GM13976 (cell line): ENCODE results near the gene MGMT.

ENCODE experiments used
- DNase-seq: peaks from one replicate; pipeline ENCODE4 v3.0.0; 2012; ENCODE audit warnings: low spot score
- in situ Hi-C: fragments of 300-500 bp; cut with MboI; formaldehyde crosslinking; loops from one replicate; pipeline ENCODE4 v1.12.0; 2022; ENCODE audit warnings: low sequenced_read_pairs, mixed read lengths, inconsistent platforms; ENCODE audit not compliant: unreplicated experiment
- TF ChIP-seq, protein P1 (sequence below): IDR thresholded peaks from 2 replicates; pipeline ENCODE4 v1.5.1; 2012; ENCODE audit warnings: borderline replicate concordance, mild to moderate bottlenecking; ENCODE audit not compliant: insufficient read depth; ENCODE audit errors: extremely low read depth, missing control alignments, control extremely low read depth

MGMT gene

DNA sequence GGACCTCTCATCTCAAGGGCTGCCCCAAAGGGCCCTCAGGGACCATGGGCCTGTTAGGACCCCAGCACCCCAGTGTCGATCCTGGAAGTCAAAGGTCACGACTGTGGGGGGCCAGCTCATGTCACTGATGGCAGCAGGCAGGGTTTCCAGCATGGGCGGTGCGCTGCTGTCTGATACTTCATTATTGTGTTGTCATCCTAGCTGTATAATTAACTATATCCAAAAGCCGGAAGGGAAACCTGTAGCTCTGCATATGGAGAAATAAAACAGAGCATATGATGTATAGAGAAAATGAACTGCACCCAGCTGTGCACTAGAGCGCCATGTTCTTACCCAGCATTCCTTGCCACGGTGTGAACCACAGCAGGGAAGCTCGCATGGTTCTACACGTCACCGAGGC, 300.7 kb downstream of the MGMT start:
- no peak for DNase-seq
- TF ChIP-seq, protein P1, sequence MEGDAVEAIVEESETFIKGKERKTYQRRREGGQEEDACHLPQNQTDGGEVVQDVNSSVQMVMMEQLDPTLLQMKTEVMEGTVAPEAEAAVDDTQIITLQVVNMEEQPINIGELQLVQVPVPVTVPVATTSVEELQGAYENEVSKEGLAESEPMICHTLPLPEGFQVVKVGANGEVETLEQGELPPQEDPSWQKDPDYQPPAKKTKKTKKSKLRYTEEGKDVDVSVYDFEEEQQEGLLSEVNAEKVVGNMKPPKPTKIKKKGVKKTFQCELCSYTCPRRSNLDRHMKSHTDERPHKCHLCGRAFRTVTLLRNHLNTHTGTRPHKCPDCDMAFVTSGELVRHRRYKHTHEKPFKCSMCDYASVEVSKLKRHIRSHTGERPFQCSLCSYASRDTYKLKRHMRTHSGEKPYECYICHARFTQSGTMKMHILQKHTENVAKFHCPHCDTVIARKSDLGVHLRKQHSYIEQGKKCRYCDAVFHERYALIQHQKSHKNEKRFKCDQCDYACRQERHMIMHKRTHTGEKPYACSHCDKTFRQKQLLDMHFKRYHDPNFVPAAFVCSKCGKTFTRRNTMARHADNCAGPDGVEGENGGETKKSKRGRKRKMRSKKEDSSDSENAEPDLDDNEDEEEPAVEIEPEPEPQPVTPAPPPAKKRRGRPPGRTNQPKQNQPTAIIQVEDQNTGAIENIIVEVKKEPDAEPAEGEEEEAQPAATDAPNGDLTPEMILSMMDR: no peak
- in situ Hi-C loops: no loop called here

- in situ Hi-C loops: no loop called here
- TF ChIP-seq, protein P1: no peak
- no peak for DNase-seq
Measured at GRCh38 chr10:129768437-129769355, 301.7 kb downstream of the MGMT start.

GRCh38 chr10:129769381-129770116, 302.5 kb downstream of the MGMT start:
- TF ChIP-seq, protein P1: no peak
- in situ Hi-C loops: no loop called here
- DNase-seq: no peak

DNA sequence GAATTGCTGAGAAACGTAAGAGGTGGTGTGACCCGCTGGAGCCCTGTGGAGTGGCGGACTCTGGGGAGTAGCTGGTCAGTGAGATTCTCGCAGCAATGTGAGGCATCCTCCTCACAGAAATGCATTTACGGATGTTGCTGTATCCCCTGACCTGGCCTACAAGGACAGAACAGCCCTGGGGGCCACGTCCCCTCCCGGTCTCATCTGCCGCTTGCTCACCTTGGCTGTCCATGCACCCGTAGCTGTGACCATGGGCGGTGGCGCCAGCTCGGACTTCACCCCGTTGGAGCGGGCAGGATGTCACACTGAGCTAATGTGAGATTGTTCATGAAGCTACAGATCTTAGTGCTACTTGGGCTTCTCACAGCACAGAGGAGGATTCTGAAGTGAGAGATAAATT, 303.2 kb downstream of the MGMT start:
- in situ Hi-C loops: no loop called here
- TF ChIP-seq, protein P1: no peak
- DNase-seq: no peak

DNA sequence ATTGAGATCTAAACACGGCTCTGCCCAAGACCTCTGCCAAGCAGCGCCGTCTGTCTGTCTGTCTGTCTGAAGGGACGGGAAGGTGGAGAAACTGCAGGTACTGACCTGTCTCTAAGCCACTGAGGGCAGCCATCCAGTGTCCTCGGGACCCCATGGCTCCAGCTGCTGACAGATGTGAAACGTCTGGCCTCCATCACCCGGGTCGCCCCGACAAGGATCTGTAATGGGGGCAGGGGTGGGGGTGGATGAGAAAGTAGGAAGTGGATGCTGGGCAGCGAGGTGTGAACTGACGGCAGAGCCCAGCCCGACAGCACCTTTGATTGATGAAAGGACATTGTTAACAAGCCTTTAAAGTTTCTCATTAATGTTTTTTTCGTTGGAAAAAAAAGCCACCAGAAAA, 304.0 kb downstream of the MGMT start:
- in situ Hi-C loops: no loop called here
- no peak for DNase-seq
- TF ChIP-seq, protein P1: no peak

GRCh38 chr10:129771576-129771975, 304.5 kb downstream of the MGMT start:
- no peak for DNase-seq
- TF ChIP-seq, protein P1: no peak
- in situ Hi-C loops: no loop called here
